Measurements from ENCODE around the gene PAK4.

Gene PAK4

DNA sequence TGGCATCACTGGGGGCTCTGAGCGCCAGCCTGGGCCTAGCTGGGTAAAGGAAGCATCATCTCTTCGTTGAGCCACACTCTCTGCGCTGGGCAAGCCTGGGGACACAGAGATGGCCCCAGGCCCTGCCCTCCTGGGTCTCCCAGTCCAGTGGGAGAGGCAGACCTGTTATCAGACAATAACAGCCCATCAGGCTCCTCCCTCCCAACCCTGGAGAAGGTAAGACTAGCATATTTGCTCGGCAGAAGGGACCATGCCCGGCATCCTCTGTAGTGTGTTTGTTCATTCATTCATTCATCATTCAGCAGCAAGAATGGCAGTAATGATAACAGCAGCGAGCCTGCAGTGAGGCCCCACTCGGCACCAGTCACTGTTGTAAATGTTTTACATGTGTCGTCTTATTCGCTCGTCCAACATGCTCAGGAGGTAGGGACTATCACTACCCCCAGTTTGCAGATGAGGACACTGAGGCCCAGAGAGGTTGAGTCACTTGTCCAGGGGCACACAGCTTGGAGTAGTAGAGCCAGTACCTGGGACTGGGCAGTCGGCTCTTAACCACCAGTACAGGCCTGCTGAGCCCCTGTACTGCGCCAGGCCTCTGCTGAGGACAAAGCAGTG lies 33.2 kb downstream of the PAK4 start:
- peaks cover 12% of the 10 kb centered on the region for H3K36me3 ChIP-seq
- no peak overlapping the region for H3K4me3 ChIP-seq (ENCODE audit: low read depth, low read length)
- DNase-seq: no peak
- no peaks in the 10 kb centered on the region for H3K27me3 ChIP-seq (ENCODE audit: insufficient read depth, low read depth, severe bottlenecking)
- H3K27ac ChIP-seq: no peak overlapping the region
- no peaks in the 10 kb centered on the region for H3K9me3 ChIP-seq (ENCODE audit: severe bottlenecking)
- TF ChIP-seq, protein P1, sequence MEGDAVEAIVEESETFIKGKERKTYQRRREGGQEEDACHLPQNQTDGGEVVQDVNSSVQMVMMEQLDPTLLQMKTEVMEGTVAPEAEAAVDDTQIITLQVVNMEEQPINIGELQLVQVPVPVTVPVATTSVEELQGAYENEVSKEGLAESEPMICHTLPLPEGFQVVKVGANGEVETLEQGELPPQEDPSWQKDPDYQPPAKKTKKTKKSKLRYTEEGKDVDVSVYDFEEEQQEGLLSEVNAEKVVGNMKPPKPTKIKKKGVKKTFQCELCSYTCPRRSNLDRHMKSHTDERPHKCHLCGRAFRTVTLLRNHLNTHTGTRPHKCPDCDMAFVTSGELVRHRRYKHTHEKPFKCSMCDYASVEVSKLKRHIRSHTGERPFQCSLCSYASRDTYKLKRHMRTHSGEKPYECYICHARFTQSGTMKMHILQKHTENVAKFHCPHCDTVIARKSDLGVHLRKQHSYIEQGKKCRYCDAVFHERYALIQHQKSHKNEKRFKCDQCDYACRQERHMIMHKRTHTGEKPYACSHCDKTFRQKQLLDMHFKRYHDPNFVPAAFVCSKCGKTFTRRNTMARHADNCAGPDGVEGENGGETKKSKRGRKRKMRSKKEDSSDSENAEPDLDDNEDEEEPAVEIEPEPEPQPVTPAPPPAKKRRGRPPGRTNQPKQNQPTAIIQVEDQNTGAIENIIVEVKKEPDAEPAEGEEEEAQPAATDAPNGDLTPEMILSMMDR (IDR thresholded peaks at IDR 0.05; ENCODE audit: low read depth, low read length): no peak

DNA sequence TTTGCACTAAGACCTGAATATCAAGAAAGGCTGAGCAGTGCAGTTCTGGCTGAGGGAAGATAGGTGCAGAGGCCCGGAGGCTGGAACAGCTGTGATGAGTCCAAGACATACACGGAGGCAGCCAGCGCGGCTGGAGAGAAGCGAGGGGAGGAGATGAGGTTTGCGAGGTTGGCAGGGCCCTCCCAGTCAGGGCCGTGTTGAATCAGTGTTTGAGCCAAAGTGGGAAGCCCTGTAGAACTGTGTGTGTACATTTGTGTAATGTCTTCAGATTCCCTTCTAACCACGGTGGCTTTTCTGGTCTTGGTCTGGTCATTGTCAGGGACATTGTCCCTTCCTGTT lies 34.9 kb downstream of the PAK4 start:
- peaks cover 12% of the 10 kb centered on the region for H3K36me3 ChIP-seq
- H3K9me3 ChIP-seq (ENCODE audit: severe bottlenecking): no peaks in the 10 kb centered on the region
- H3K4me3 ChIP-seq (ENCODE audit: low read depth, low read length): no peak overlapping the region
- H3K27me3 ChIP-seq (ENCODE audit: insufficient read depth, low read depth, severe bottlenecking): no peaks in the 10 kb centered on the region
- DNase-seq: no peak
- TF ChIP-seq, protein P1 (IDR thresholded peaks at IDR 0.05; ENCODE audit: low read depth, low read length): no peak
- no peak overlapping the region for H3K27ac ChIP-seq

- Histone ChIP-seq H3K27me3 (ENCODE audit: insufficient read depth, low read depth, severe bottlenecking) (no peaks in the 10 kb centered on the region), H3K9me3 (ENCODE audit: severe bottlenecking) (no peaks in the 10 kb centered on the region), H3K4me3 (ENCODE audit: low read depth, low read length) (no peak overlapping the region), H3K36me3 (peaks cover 12% of the 10 kb centered on the region), H3K27ac (no peak overlapping the region)
- TF ChIP-seq, protein P1 (IDR thresholded peaks at IDR 0.05; ENCODE audit: low read depth, low read length): no peak
- no peak for DNase-seq
Observed at GRCh38 chr19:39160889-39161672, 35.5 kb downstream of the PAK4 start.

DNA sequence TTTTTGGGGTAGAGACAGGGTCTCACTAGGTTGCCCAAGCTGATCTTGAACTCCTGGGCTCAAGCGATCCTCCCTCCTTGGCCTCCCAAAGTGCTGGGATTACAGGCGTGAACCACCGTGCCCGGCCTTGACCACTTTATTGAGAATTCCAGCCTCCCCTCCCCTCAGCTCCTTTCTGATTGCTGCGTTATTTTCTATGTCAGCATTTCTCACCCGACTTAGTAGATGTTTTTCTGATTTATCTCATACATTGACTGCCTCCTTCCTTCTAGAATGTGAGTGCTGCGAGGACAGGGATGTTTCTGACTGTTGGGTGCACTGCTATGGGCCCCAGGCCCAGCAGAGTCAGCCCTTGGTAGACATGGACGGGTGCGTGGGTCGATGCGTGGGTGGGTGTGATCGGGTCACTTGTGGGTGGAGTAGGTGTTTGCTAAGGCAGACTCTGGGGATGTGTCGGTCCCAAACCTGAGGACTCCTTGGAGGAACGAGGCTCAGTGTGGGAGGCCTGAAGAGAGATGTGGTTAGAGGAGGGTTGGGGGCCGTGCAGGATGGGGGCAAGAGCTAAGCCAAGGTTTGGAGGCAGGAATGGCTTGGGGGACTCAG lies 37.0 kb downstream of the PAK4 start:
- no peak overlapping the region for H3K27ac ChIP-seq
- no peaks in the 10 kb centered on the region for H3K27me3 ChIP-seq (ENCODE audit: insufficient read depth, low read depth, severe bottlenecking)
- no peak overlapping the region for H3K4me3 ChIP-seq (ENCODE audit: low read depth, low read length)
- TF ChIP-seq, protein P1 (IDR thresholded peaks at IDR 0.05; ENCODE audit: low read depth, low read length): no peak
- H3K9me3 ChIP-seq (ENCODE audit: severe bottlenecking): no peaks in the 10 kb centered on the region
- no peak for DNase-seq
- peaks cover 12% of the 10 kb centered on the region for H3K36me3 ChIP-seq

DNA sequence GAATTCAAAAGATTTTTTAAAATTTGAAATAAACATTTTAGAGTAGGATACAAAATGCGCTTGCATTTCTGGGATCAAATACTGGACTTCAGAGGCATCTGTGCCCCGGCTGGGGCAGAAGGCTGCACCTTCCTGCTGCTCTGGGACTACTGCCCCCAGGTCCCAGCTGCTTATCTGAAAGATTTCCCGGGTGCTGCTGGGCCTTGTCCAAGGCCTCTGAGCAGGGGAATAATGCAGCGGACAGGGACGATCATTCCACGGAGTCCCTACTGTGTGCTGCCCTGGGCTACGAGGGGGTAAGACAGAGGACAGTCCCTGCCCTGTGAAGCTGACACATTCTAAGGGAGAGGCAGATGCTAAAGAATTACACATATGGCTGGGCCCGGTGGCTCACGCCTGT lies 38.0 kb downstream of the PAK4 start:
- H3K36me3 ChIP-seq: peaks cover 17% of the 10 kb centered on the region
- TF ChIP-seq, protein P1 (IDR thresholded peaks at IDR 0.05; ENCODE audit: low read depth, low read length): no peak
- H3K9me3 ChIP-seq (ENCODE audit: severe bottlenecking): no peaks in the 10 kb centered on the region
- DNase-seq: no peak
- H3K27me3 ChIP-seq (ENCODE audit: insufficient read depth, low read depth, severe bottlenecking): no peaks in the 10 kb centered on the region
- no peak overlapping the region for H3K27ac ChIP-seq
- H3K4me3 ChIP-seq (ENCODE audit: low read depth, low read length): no peak overlapping the region
